ENCODE results near the gene INHBE. TPM values are rescaled to one million over a fixed set of nuclear protein-coding genes. Genes with fewer than 3 reads are reported as not detected.

Gene INHBE
- total RNA-seq, 4 donors from 2014 or later, result not detected

DNA sequence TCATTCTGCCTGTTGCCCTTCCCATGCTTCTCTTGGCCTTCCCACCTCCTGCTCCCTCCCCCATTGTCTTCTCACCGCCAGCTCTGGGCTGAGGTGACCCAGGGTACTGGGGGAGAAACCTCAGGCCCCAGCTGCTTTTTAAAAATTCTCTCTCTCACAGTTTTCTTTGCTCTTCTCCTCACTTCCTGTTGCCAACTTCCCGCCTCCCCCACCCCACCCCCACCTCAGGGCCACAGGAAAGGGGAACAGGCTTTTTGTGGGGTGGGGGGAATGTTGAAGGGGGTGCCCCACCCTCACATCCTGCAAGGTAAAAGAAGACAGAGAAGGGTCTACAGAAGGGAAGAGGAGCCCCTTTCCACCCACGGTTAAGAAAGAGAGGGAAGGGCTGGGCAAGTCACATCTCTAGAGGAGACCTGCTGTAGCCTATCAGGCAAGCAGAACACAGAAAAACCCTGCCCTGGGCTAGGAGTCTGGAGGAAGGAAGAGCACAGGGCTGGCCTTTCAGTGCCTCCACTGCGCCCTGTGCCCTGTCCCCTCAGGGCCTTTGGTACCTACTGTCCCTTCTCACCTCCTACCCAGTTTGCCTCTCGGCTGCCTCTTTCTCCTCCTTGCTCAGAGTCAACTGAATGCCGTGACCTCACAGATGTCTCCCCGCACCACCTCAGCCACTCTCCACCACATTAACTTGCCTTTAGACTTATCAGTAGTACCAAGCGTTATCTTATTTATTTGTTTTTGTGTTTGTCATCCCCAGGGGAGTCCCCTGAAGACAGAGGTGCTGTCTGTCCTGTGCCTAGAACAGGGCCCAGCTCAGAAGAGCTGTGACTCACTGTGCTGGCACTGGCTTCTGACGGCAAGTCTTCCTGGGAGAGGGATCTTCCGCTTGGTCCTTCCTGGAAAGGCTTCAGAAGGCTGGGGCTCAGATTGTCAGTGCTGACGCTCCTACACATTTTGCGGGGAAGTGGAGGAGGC, 22.9 kb downstream of the INHBE start:
- Histone ChIP-seq H3K36me3 (no peaks in the 10 kb centered on the region), H3K4me1 (peaks cover 16 to 35% (median 18%) of the 10 kb centered on the region in 3 donors), H3K27me3 (peaks cover 8 to 80% (median 18%) of the 10 kb centered on the region in 4 donors), H3K27ac (peak overlapping the region; percentile 57 to 87 (median 71)), H3K4me3 (peak overlapping the region; percentile 8 to 62 (median 39)), H3K9me3 (no peaks in the 10 kb centered on the region)
- TF ChIP-seq POLR2A (IDR thresholded peaks at IDR 0.05), result peak in 1 of 4 donors; percentile 29
- TF ChIP-seq, protein P1, sequence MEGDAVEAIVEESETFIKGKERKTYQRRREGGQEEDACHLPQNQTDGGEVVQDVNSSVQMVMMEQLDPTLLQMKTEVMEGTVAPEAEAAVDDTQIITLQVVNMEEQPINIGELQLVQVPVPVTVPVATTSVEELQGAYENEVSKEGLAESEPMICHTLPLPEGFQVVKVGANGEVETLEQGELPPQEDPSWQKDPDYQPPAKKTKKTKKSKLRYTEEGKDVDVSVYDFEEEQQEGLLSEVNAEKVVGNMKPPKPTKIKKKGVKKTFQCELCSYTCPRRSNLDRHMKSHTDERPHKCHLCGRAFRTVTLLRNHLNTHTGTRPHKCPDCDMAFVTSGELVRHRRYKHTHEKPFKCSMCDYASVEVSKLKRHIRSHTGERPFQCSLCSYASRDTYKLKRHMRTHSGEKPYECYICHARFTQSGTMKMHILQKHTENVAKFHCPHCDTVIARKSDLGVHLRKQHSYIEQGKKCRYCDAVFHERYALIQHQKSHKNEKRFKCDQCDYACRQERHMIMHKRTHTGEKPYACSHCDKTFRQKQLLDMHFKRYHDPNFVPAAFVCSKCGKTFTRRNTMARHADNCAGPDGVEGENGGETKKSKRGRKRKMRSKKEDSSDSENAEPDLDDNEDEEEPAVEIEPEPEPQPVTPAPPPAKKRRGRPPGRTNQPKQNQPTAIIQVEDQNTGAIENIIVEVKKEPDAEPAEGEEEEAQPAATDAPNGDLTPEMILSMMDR (IDR thresholded peaks at IDR 0.05), result no peak
- WGBS, 2 donors, result 47 to 60% methylated on average over 10 to 11 of the region's 12 CpGs
- DNase-seq, result no peak
- intact Hi-C loops (cut with DNase I), result no loop called here

- TF ChIP-seq, protein P1 (IDR thresholded peaks at IDR 0.05), result no peak
- TF ChIP-seq POLR2A (IDR thresholded peaks at IDR 0.05), result no peak
- 81 to 84% methylated on average over 5 to 10 of the region's 10 CpGs for WGBS, 2 donors
- intact Hi-C loops (cut with DNase I), result no loop called here
- no peaks in the 10 kb centered on the region for H3K36me3 ChIP-seq
- no peaks in the 10 kb centered on the region for H3K9me3 ChIP-seq
- peaks cover 8 to 72% (median 17%) of the 10 kb centered on the region in 4 donors for H3K27me3 ChIP-seq
- H3K27ac ChIP-seq, result peak overlapping the region; percentile 57 to 87 (median 71)
- DNase-seq, result no peak
- H3K4me1 ChIP-seq, result peaks cover 16 to 35% (median 18%) of the 10 kb centered on the region in 3 donors
- peak overlapping the region in 2 of 4 donors; percentile 42 to 62 for H3K4me3 ChIP-seq
Measured at GRCh38 chr12:57479043-57479375, 23.9 kb downstream of the INHBE start.

GRCh38 chr12:57479376-57480115, 24.4 kb downstream of the INHBE start, which contains the start of gene ARHGAP9:
ARHGAP9 (minus strand) TSS chr12:57479866; CDS start chr12:57479406, 460 bp downstream.
- Histone ChIP-seq H3K9me3 (no peaks in the 10 kb centered on the region), H3K27me3 (peaks cover 8 to 67% (median 15%) of the 10 kb centered on the region in 4 donors), H3K27ac (peak within 1 kb of the TSS; percentile 57 to 87 (median 71)), H3K36me3 (no peaks in the 10 kb centered on the region), H3K4me3 (peak within 1 kb of the TSS in 2 of 4 donors; percentile 42 to 62), H3K4me1 (peaks cover 16 to 35% (median 18%) of the 10 kb centered on the region in 3 donors)
- WGBS, 2 donors, result 41 to 50% methylated on average over 5 of the region's 6 CpGs
- DNase-seq, result no peak
- TF ChIP-seq, protein P1 (IDR thresholded peaks at IDR 0.05), result no peak
- TF ChIP-seq POLR2A (IDR thresholded peaks at IDR 0.05), result no peak
- intact Hi-C loops (cut with DNase I), result no loop called here

DNA sequence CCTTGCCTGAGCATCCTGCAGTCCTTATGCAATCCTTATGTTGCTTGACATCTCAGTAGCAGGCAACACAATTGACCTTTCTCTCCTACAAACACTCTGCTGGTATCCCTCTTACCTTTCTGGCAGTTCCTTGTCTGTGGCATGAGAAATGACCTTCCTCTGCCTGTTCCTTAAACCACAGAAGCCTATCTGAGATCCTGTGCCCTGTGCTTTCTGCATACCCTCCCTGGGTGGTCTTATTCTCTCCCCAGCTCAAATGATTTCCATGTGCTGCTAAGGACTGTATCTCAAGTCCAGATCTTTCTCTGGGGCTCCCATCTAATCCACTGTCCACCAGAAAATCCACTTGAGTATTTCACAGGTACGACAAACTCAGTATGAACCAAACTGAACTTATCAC, 26.6 kb downstream of the INHBE start:
- no peak for DNase-seq
- Histone ChIP-seq H3K27me3 (peaks cover 0 to 45% (median under 1%) of the 10 kb centered on the region in 4 donors), H3K36me3 (no peaks in the 10 kb centered on the region), H3K27ac (no peak overlapping the region), H3K9me3 (no peaks in the 10 kb centered on the region), H3K4me1 (peaks cover 0 to 15% (median 0%) of the 10 kb centered on the region in 3 donors), H3K4me3 (no peak overlapping the region)
- intact Hi-C loops (cut with DNase I), result no loop called here
- 89 to 100% methylated on average over 1 of the region's 1 CpG for WGBS, 2 donors
- TF ChIP-seq, protein P1 (IDR thresholded peaks at IDR 0.05), result no peak
- no peak for TF ChIP-seq POLR2A (IDR thresholded peaks at IDR 0.05)
